Chondrocyte (in vitro differentiated cells): Measurements from ENCODE around the gene FUT9. TPM values are rescaled to one million over a fixed set of nuclear protein-coding genes. Genes with fewer than 3 reads are reported as not detected.

ENCODE experiments used
- DNase-seq: peaks from one replicate; pipeline ENCODE4 v3.0.0; 2021; ENCODE audit warnings: mixed read lengths, low spot score
- H3K27ac Mint-ChIP-seq: one replicate; pipeline ENCODE4 v1.8.0; 2021; ENCODE audit warnings: mild to moderate bottlenecking, moderate library complexity, mixed read lengths; ENCODE audit not compliant: unreplicated experiment
- H3K27me3 Mint-ChIP-seq: 2 replicates; pipeline ENCODE4 v1.8.0; 2021; ENCODE audit warnings: low read depth, mixed read lengths
- H3K36me3 Mint-ChIP-seq: 2 replicates; pipeline ENCODE4 v1.8.0; 2021; ENCODE audit warnings: low read depth, mixed read lengths
- H3K4me1 Mint-ChIP-seq: 2 replicates; pipeline ENCODE4 v1.8.0; 2021; ENCODE audit warnings: low read depth, mild to moderate bottlenecking, mixed read lengths
- H3K4me3 Mint-ChIP-seq: one replicate; pipeline ENCODE4 v1.8.0; 2021; ENCODE audit warnings: mild to moderate bottlenecking, moderate library complexity, mixed read lengths; ENCODE audit not compliant: unreplicated experiment
- H3K9me3 Mint-ChIP-seq: 2 replicates; pipeline ENCODE4 v1.8.0; 2021; ENCODE audit warnings: low read depth, mixed read lengths
- long read RNA-seq: library from polyadenylated mRNA; stranded (forward); transcript quantifications from one replicate; pipeline ENCODE4 v2.0.0, GENCODE V29; 2021
- total RNA-seq: library from RNA; stranded (reverse); gene quantifications from 3 replicates; pipeline ENCODE4 v1.2.1, GENCODE V29; 2021
- TF ChIP-seq, protein P1 (sequence below): fragments of 200-600 bp; sonication (generic); IDR thresholded peaks from 2 replicates; pipeline ENCODE4 v1.5.0; 2021; ENCODE audit warnings: antibody characterized with exemption, mild to moderate bottlenecking, moderate library complexity

Gene FUT9
- total RNA-seq: not detected in 3 replicates
- long read RNA-seq: 0 reads

DNA sequence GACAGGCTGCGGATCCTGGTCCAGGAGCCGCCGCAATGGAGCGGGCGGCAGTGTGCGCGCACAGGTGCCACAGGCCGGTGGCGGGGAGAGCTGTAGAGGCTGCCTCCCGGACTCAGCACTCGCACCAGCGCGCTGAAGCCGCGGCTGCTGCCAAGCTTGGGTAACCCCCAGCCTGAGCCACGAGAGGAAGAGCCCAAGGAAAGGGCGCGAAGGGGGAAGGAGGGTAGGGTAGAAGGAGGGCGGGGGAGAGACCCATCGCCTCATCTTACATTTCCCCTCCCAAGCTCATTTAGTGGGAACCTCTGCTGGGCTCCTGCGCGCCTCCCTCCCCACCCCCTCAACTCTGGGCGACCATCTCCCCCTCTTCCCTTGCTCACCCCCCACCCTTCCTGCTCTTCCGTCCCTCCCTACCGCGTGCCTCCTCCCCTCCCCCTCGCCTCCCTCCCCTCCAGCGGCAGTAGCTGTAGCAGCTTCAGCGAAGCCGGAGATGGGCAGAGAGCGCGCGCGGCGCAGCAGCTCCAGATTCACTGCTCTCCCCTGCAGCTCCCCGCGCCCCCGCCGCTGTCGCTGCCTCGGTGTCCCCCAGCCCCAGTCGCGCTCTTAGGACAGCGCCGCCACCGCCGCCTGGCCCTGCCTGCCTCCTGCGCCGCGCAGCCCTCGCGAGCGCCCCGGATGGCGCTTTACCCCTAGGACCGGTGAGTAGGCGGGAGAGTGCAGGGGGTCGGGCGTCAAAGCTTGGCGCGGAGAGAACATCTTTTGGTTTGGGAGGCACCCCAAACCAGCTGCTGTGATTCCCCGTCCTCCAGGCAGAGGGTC lies at the start of gene FUT9:
Gene FUT9, plus strand, starts transcription at position 457 of the 816 bp plus-strand sequence. CDS start 187,182 bp downstream, outside the sequence.
- H3K4me3 Mint-ChIP-seq: peak within 1 kb of the TSS; percentile 49
- peaks cover 54% of the 10 kb centered on the region for H3K27me3 Mint-ChIP-seq
- H3K9me3 Mint-ChIP-seq: no peaks in the 10 kb centered on the region
- TF ChIP-seq, protein P1, sequence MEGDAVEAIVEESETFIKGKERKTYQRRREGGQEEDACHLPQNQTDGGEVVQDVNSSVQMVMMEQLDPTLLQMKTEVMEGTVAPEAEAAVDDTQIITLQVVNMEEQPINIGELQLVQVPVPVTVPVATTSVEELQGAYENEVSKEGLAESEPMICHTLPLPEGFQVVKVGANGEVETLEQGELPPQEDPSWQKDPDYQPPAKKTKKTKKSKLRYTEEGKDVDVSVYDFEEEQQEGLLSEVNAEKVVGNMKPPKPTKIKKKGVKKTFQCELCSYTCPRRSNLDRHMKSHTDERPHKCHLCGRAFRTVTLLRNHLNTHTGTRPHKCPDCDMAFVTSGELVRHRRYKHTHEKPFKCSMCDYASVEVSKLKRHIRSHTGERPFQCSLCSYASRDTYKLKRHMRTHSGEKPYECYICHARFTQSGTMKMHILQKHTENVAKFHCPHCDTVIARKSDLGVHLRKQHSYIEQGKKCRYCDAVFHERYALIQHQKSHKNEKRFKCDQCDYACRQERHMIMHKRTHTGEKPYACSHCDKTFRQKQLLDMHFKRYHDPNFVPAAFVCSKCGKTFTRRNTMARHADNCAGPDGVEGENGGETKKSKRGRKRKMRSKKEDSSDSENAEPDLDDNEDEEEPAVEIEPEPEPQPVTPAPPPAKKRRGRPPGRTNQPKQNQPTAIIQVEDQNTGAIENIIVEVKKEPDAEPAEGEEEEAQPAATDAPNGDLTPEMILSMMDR: no peak
- H3K27ac Mint-ChIP-seq: no peak within 1 kb of the TSS
- H3K4me1 Mint-ChIP-seq: peaks cover 10% of the 10 kb centered on the region
- DNase-seq: peak; percentile 55
- peaks cover 2% of the 10 kb centered on the region for H3K36me3 Mint-ChIP-seq

DNA sequence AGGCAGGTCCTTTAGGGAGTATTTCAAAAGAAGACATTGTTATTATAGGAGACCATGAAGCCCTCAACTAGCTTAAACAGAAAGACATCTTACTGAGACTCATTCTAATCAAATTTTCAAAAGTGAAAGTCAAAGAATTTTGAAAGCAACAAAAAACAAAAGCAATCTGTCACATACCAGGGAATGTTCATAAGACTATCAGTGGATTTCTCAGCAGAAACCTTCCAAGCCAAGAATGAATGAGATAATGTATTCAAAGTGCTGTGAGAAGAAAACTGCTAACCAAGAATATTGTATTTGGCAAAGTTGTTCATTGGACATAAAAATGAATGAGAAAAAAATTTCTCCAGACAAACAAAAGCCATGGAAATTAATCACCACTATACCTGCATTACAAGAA lies 48.2 kb upstream of the FUT9 start:
- no peak overlapping the region for H3K4me3 Mint-ChIP-seq
- H3K27ac Mint-ChIP-seq: no peak overlapping the region
- no peaks in the 10 kb centered on the region for H3K4me1 Mint-ChIP-seq
- DNase-seq: no peak
- no peaks in the 10 kb centered on the region for H3K27me3 Mint-ChIP-seq
- no peaks in the 10 kb centered on the region for H3K36me3 Mint-ChIP-seq
- H3K9me3 Mint-ChIP-seq: peaks cover 27% of the 10 kb centered on the region
- TF ChIP-seq, protein P1: no peak

- TF ChIP-seq, protein P1: no peak
- Mint-ChIP-seq H3K9me3 (peaks cover 22% of the 10 kb centered on the region), H3K36me3 (no peaks in the 10 kb centered on the region), H3K27ac (no peak overlapping the region), H3K27me3 (no peaks in the 10 kb centered on the region), H3K4me3 (no peak overlapping the region), H3K4me1 (no peaks in the 10 kb centered on the region)
- no peak for DNase-seq
Observed at GRCh38 chr6:95973976-95974375, 41.8 kb upstream of the FUT9 start.

GRCh38 chr6:95978230-95978629 lies 37.5 kb upstream of the FUT9 start:
- H3K36me3 Mint-ChIP-seq: no peaks in the 10 kb centered on the region
- no peak for DNase-seq
- peaks cover 1% of the 10 kb centered on the region for H3K9me3 Mint-ChIP-seq
- no peak overlapping the region for H3K27ac Mint-ChIP-seq
- TF ChIP-seq, protein P1: no peak
- no peak overlapping the region for H3K4me3 Mint-ChIP-seq
- no peaks in the 10 kb centered on the region for H3K27me3 Mint-ChIP-seq
- no peaks in the 10 kb centered on the region for H3K4me1 Mint-ChIP-seq

- Mint-ChIP-seq H3K4me1 (no peaks in the 10 kb centered on the region), H3K27ac (no peak overlapping the region), H3K27me3 (no peaks in the 10 kb centered on the region), H3K36me3 (no peaks in the 10 kb centered on the region), H3K4me3 (no peak overlapping the region), H3K9me3 (peaks cover 38% of the 10 kb centered on the region)
- peak; percentile 63 for DNase-seq
- TF ChIP-seq, protein P1: no peak
Observed at GRCh38 chr6:95991906-95992305, 23.9 kb upstream of the FUT9 start.
